Esophagus squamous epithelium (tissue), 5 donors: ENCODE results near the gene CMTM3. TPM values are rescaled to one million over a fixed set of nuclear protein-coding genes. Genes with fewer than 3 reads are reported as not detected.

ENCODE experiments used
- DNase-seq: peaks from one replicate; lab custom pipeline; 2025; lab: John Stamatoyannopoulos, UW
- H3K27ac ChIP-seq, 4 donors: fragments of 200-600 bp; sonication (generic); one replicate each; pipeline ENCODE4 v1.5.1; 2016 to 2019; ENCODE audit warnings: mild to moderate bottlenecking in 1 of 4
- H3K27me3 ChIP-seq, 4 donors: fragments of 200-600 bp; sonication (generic); 1 replicate in 3 of 4; 2 replicates in 1 of 4; pipeline versions ENCODE4 v1.5.1 to v1.6.0; 2017 to 2021; ENCODE audit warnings: antibody characterized with exemption in 1 of 4
- H3K36me3 ChIP-seq, 3 donors: fragments of 200-600 bp; sonication (generic); one replicate each; pipeline ENCODE4 v1.5.1; 2016 to 2019
- H3K4me1 ChIP-seq, 3 donors: fragments of 200-600 bp; sonication (generic); one replicate each; pipeline ENCODE4 v1.5.1; 2017 to 2019
- H3K4me3 ChIP-seq, 4 donors: fragments of 200-600 bp; sonication (generic); 1 replicate in 3 of 4; 2 replicates in 1 of 4; pipeline ENCODE4 v1.5.1; 2016 to 2019; ENCODE audit warnings: mild to moderate bottlenecking in 2 of 4, moderate library complexity in 1 of 4
- H3K9me3 ChIP-seq, 3 donors: fragments of 200-600 bp; sonication (generic); one replicate each; pipeline ENCODE4 v1.5.1; 2016 to 2019
- POLR2A ChIP-seq, 4 donors: fragments of 450-650 bp; IDR thresholded peaks; one replicate each; pipeline ENCODE4 v1.6.1; 2017; ENCODE audit warnings: antibody characterized with exemption in 4 of 4, mild to moderate bottlenecking in 4 of 4, moderate library complexity in 3 of 4
- WGBS, 2 donors: methylation state at CpG; one replicate each; pipeline ENCODE4 v1.1.5; 2018; 5-methylcytosine and 5-hydroxymethylcytosine counted together
- intact Hi-C: fragments of 100-400 bp; cut with DNase I; formaldehyde crosslinking; loops from one replicate; pipeline ENCODE4 v1.15.0; 2022
- total RNA-seq, 4 donors: library from RNA; depleted of rRNA; stranded (reverse); fragments of >200 nt; gene quantifications; one replicate each; pipeline ENCODE4 v1.1.0, GENCODE V29; 2016
- TF ChIP-seq, protein P1 (sequence below), 6 experiments: fragments of 450-650 bp in 4 of 6; fragments of 200-600 bp in 2 of 6; sonication (generic) in 2 of 6; IDR thresholded peaks; one replicate each; pipeline ENCODE4 v1.5.1; 2016 to 2019; ENCODE audit warnings: antibody characterized with exemption in 6 of 6, mild to moderate bottlenecking in 4 of 6, moderate library complexity in 4 of 6
- donor health status: DM: yes; HTN: yes; CAD: no.

Gene CMTM3
- total RNA-seq, 4 donors from 2014 or later: 4.0 to 19.6 (median 8.9) TPM

DNA sequence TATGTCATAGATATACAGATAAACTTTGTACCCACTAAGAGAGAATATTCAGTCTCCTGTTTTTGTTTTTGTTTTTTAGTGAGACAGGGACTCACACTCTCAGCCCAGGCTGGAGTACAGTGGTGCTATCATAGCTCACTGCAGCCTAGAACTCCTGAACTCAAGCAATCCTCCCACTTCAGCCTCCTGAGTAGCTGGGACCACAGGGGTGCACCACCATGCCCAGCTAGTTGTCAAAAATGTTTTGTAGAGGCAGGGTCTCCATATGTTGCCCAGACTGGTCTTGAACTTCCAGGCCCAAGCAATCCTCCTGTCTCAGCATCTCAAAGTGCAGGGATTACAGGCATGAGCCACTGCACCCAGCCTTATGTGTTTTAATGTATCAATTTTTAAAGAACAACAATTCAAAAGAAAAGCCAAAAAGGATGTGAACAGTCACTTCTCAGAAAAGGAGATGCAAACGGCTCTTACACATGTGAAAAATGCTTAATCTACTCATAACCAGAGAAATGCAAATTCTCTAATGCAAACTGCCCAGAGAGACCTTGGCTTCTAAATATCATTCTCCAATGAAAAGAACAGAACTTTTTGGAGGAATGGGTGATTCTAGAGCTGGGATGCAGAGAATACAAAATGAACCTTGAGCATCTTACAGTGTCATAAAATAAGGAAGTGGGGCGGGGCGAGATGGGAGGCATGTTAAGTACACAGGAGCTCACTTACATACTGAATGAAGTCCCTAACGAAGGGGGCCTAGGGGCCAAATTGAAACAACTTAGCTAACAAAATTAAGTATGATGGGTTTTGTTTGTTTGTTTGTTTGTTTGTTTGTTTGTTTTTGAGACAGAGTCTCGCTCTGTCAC lies 7.3 kb upstream of the CMTM3 start:
- H3K4me1 ChIP-seq: no peaks in the 10 kb centered on the region
- DNase-seq: no peak
- H3K27ac ChIP-seq: no peak overlapping the region
- intact Hi-C loops: no loop called here
- H3K9me3 ChIP-seq: no peaks in the 10 kb centered on the region
- no peaks in the 10 kb centered on the region for H3K27me3 ChIP-seq
- WGBS, 2 donors: 77 to 81% methylated on average over 5 of the region's 5 CpGs
- TF ChIP-seq, protein P1, sequence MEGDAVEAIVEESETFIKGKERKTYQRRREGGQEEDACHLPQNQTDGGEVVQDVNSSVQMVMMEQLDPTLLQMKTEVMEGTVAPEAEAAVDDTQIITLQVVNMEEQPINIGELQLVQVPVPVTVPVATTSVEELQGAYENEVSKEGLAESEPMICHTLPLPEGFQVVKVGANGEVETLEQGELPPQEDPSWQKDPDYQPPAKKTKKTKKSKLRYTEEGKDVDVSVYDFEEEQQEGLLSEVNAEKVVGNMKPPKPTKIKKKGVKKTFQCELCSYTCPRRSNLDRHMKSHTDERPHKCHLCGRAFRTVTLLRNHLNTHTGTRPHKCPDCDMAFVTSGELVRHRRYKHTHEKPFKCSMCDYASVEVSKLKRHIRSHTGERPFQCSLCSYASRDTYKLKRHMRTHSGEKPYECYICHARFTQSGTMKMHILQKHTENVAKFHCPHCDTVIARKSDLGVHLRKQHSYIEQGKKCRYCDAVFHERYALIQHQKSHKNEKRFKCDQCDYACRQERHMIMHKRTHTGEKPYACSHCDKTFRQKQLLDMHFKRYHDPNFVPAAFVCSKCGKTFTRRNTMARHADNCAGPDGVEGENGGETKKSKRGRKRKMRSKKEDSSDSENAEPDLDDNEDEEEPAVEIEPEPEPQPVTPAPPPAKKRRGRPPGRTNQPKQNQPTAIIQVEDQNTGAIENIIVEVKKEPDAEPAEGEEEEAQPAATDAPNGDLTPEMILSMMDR (IDR thresholded peaks at IDR 0.05): no peak
- TF ChIP-seq POLR2A (IDR thresholded peaks at IDR 0.05): no peak
- H3K4me3 ChIP-seq: no peak overlapping the region
- H3K36me3 ChIP-seq: no peaks in the 10 kb centered on the region

DNA sequence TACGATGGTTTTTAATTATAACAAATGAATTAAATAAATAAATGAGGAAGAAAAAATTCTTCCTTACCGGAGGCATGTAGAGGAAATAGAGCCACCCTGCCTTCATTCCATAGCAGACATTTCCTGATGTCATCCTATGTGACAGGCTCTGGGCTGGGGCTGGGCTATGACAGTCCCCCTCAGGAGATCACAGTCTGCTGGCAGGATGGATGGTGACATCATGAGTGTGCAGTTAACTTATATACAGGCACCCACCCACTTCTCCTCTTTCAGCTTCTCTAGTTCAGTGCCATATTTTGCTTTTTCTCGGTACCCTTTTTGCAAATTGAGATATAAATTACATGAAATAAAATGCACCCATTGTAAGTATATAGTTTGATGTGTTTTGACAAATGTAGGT lies 6.4 kb upstream of the CMTM3 start:
- TF ChIP-seq POLR2A (IDR thresholded peaks at IDR 0.05): no peak
- TF ChIP-seq, protein P1 (IDR thresholded peaks at IDR 0.05): no peak
- peaks cover 0 to 1% (median 0%) of the 10 kb centered on the region in 3 donors for H3K4me1 ChIP-seq
- H3K27me3 ChIP-seq: no peaks in the 10 kb centered on the region
- DNase-seq: no peak
- WGBS, 2 donors: 57 to 82% methylated on average over 3 of the region's 3 CpGs
- no peaks in the 10 kb centered on the region for H3K36me3 ChIP-seq
- H3K9me3 ChIP-seq: no peaks in the 10 kb centered on the region
- no peak overlapping the region for H3K27ac ChIP-seq
- no peak overlapping the region for H3K4me3 ChIP-seq
- intact Hi-C loops: no loop called here

DNA sequence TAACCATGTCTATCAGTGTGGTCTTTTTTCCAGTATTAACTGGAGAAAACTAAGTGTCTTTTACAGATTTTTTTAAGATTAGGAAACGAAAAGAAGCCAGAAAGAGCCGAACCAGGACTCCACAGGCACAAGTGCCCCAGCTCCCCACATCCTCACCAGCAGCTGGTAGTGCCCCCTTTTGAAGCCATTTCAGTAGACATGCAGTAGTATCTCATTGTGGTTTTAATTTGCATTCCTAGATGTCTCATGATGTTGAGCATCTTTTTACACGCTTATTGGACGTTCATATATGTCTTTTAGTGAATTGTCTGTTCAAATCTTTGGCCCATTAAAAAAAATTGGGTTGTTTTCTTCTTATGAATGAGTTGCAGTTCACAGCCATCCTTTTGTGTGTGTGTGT lies 4.8 kb upstream of the CMTM3 start:
- WGBS, 2 donors: 92% methylated on average over 4 of the region's 4 CpGs
- H3K27me3 ChIP-seq: peaks cover 0 to 5% (median 0%) of the 10 kb centered on the region in 4 donors
- peaks cover 8 to 16% (median 9%) of the 10 kb centered on the region in 3 donors for H3K4me1 ChIP-seq
- H3K9me3 ChIP-seq: no peaks in the 10 kb centered on the region
- intact Hi-C loops: loop anchor here (10.0 kb wide), 2 partner anchors 125 to 265 kb away; no protein-coding TSS in a partner anchor
- H3K36me3 ChIP-seq: no peaks in the 10 kb centered on the region
- no peak for TF ChIP-seq POLR2A (IDR thresholded peaks at IDR 0.05)
- TF ChIP-seq, protein P1 (IDR thresholded peaks at IDR 0.05): no peak
- DNase-seq: no peak
- no peak overlapping the region for H3K27ac ChIP-seq
- H3K4me3 ChIP-seq: no peak overlapping the region

DNA sequence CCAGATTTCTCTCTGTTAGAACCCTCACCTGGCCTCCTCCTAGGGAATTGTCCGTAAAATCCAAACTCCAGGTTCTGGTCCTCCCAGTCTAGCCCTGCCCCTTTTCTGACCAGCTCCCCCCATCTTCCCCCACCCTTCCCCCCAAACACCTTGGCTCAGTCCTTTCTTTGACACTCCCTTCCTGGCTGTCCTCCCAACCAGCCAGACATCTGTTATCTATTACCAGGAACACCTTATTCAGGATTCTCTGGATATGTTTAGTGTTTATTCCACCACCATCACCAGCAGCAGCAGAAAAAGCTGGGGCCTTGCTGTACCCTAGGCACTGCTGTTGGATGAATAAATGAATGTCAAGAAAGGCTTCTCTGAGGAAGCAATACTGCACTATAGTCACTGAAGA lies 4.0 kb upstream of the CMTM3 start:
- H3K4me1 ChIP-seq: peaks cover 12 to 24% (median 12%) of the 10 kb centered on the region in 3 donors
- no peak overlapping the region for H3K27ac ChIP-seq
- DNase-seq: no peak
- intact Hi-C loops: loop anchor here (10.0 kb wide), 2 partner anchors 126 to 264 kb away; no protein-coding TSS in a partner anchor
- peaks cover 0 to 10% (median 0%) of the 10 kb centered on the region in 4 donors for H3K27me3 ChIP-seq
- TF ChIP-seq POLR2A (IDR thresholded peaks at IDR 0.05): no peak
- TF ChIP-seq, protein P1 (IDR thresholded peaks at IDR 0.05): no peak
- WGBS, 2 donors: 88 to 95% methylated on average over 1 of the region's 1 CpG
- no peaks in the 10 kb centered on the region for H3K36me3 ChIP-seq
- H3K9me3 ChIP-seq: no peaks in the 10 kb centered on the region
- no peak overlapping the region for H3K4me3 ChIP-seq

DNA sequence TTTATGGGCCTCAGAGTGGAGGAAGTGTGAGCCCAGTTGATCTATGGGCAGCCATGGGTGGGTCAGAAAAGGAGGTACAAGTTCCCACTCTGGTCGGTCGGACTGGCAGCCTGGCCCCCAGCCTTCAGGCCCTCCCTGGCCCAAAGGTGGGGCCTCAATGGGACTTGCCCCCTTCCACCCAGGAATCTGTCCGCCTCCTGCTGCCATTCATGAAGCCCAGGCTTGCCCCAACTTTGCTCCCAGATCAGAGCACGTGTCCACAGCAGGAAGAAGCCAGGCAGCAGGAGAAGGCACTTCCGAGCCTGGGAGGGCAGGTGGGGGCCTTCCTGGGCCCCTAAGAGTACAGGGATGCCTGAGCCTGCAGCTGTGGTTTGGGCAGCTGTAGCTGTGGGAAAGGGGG lies 3.0 kb upstream of the CMTM3 start:
- 83% methylated on average over 2 of the region's 5 CpGs; no CpG with 5 or more reads in 1 of the 2 donors for WGBS, 2 donors
- intact Hi-C loops: loop anchor here (10.0 kb wide), 2 partner anchors 127 to 263 kb away; no protein-coding TSS in a partner anchor
- TF ChIP-seq POLR2A (IDR thresholded peaks at IDR 0.05): no peak
- TF ChIP-seq, protein P1 (IDR thresholded peaks at IDR 0.05): no peak
- no peak overlapping the region for H3K27ac ChIP-seq
- H3K36me3 ChIP-seq: no peaks in the 10 kb centered on the region
- peaks cover 0 to 10% (median 0%) of the 10 kb centered on the region in 4 donors for H3K27me3 ChIP-seq
- peaks cover 18 to 34% (median 22%) of the 10 kb centered on the region in 3 donors for H3K4me1 ChIP-seq
- H3K9me3 ChIP-seq: no peaks in the 10 kb centered on the region
- DNase-seq: no peak
- H3K4me3 ChIP-seq: no peak overlapping the region
